ENCODE results near the gene NUDT22.

Gene NUDT22

GRCh38 chr11:64207256-64208085 lies 18.6 kb upstream of the NUDT22 start:
- peak; percentile 29 for DNase-seq

GRCh38 chr11:64208086-64208795 lies 17.8 kb upstream of the NUDT22 start:
- DNase-seq: no peak

- DNase-seq: no peak
These were observed 17.1 kb upstream of the NUDT22 start for GRCh38 chr11:64208796-64209562.

- DNase-seq: no peak
These were observed 16.6 kb upstream of the NUDT22 start for GRCh38 chr11:64209563-64209843.

- DNase-seq: no peak
These were observed 15.6 kb upstream of the NUDT22 start for GRCh38 chr11:64210301-64211020.

- no peak for DNase-seq
These were observed 14.7 kb upstream of the NUDT22 start for GRCh38 chr11:64211181-64211872.

GRCh38 chr11:64216879-64217278 lies 9.2 kb upstream of the NUDT22 start:
- DNase-seq: no peak

GRCh38 chr11:64218628-64219353 lies 7.3 kb upstream of the NUDT22 start:
- DNase-seq: no peak

- no peak for DNase-seq
These were observed 6.8 kb upstream of the NUDT22 start for GRCh38 chr11:64219354-64219684.

GRCh38 chr11:64219755-64220154 lies 6.3 kb upstream of the NUDT22 start:
- no peak for DNase-seq

- no peak for DNase-seq
These were observed 5.8 kb upstream of the NUDT22 start for GRCh38 chr11:64220271-64220670.

GRCh38 chr11:64220798-64221197 lies 5.3 kb upstream of the NUDT22 start:
- no peak for DNase-seq

- DNase-seq: no peak
These were observed 3.4 kb upstream of the NUDT22 start for GRCh38 chr11:64222651-64223000.

GRCh38 chr11:64223001-64223651 lies 2.9 kb upstream of the NUDT22 start:
- no peak for DNase-seq

- no peak for DNase-seq
These were observed 1.8 kb upstream of the NUDT22 start for GRCh38 chr11:64224151-64224890.

GRCh38 chr11:64224891-64225607 lies 1.0 kb upstream of the NUDT22 start:
- DNase-seq: no peak

- peak; percentile 53 for DNase-seq
These were observed 505 bp downstream of the NUDT22 start for GRCh38 chr11:64226507-64227051.

- DNase-seq: no peak
These were observed 1.4 kb downstream of the NUDT22 start for GRCh38 chr11:64227405-64227956.

- DNase-seq: no peak
These were observed 3.1 kb downstream of the NUDT22 start for GRCh38 chr11:64229090-64229743.

Measured in activated gamma-delta T cell (primary cell).